ENCODE measurements around the gene SRL.

SRL gene

DNA sequence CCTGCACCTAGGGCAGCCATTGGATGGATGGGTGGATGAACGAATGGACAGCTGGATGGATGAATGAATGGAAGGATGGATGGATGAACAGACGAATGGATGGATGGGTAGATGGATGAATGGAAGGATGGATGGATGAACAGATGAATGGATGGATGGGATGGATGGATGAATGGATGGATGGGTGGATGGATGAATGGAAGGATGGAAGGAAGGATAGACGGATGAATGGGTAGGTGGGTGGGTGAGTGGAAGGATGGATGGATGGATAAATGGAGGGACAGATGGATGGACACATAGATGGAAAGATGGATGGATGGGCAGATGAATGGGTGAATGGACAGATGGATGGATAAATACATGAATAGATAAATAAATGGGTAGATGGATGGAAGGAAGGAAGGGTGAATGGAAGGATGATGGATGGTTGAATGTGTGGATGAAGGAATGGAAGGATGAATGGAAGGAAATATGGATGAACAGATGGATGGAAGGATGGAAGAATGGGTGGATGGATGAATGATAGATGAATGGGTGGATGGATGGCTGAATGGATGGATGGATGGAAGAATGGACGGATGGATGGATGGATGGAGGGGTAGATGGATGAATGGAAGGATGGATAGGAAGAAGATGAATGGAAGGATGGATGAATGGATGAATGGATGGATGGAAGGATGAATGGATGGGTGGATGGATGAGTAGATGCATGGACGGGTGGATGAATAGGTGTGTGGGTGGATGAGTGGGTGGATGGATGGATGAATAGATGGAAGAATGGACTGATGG, 15.4 kb downstream of the SRL start:
- no peak for DNase-seq (ENCODE audit: low read depth)
- no peak overlapping the region for H3K4me3 ChIP-seq (ENCODE audit: low read depth, low read length)
- TF ChIP-seq, protein P1, sequence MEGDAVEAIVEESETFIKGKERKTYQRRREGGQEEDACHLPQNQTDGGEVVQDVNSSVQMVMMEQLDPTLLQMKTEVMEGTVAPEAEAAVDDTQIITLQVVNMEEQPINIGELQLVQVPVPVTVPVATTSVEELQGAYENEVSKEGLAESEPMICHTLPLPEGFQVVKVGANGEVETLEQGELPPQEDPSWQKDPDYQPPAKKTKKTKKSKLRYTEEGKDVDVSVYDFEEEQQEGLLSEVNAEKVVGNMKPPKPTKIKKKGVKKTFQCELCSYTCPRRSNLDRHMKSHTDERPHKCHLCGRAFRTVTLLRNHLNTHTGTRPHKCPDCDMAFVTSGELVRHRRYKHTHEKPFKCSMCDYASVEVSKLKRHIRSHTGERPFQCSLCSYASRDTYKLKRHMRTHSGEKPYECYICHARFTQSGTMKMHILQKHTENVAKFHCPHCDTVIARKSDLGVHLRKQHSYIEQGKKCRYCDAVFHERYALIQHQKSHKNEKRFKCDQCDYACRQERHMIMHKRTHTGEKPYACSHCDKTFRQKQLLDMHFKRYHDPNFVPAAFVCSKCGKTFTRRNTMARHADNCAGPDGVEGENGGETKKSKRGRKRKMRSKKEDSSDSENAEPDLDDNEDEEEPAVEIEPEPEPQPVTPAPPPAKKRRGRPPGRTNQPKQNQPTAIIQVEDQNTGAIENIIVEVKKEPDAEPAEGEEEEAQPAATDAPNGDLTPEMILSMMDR (IDR thresholded peaks at IDR 0.05; ENCODE audit: low read depth, low read length, missing control alignments) = no peak

DNA sequence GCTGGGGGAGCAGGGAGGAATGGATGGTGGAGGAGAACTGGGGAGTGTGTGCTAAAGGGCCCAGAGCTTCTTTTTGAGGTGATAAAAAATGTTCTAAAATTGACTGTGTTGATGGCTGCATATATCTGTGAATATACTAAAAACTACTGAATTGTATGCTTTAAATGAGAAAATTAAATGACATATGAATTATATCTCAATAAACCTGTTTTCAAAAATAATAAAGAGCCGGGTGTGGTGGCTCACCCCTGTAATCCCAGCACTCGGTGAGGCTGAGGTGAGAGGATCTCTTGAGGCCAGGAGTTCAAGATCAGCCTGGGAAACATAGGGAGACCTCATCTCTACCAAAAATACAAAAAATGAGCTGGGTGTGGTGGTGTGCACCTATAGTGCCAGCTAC, 16.8 kb downstream of the SRL start:
- no peak for DNase-seq (ENCODE audit: low read depth)
- TF ChIP-seq, protein P1 (IDR thresholded peaks at IDR 0.05; ENCODE audit: low read depth, low read length, missing control alignments) = no peak
- no peak overlapping the region for H3K4me3 ChIP-seq (ENCODE audit: low read depth, low read length)

DNA sequence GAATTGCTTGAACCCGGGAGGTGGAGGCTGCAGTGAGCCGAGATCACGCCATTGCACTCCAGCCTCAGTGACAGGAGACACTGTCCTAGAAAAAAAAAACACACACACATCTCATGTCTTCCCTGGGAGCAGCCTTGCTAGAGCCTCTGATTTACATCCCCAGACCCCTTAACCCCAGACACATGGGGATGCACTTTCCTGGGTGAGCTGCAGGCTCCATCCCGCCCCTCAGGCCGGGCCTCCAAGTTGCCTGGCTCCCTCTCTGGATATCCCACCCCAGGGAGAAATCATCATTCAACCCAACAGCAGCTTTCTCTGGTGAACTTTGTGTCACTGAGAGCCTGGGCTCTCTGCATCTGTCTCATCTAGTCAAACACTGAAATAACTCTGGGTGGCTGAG, 21.5 kb downstream of the SRL start:
- no peak for DNase-seq (ENCODE audit: low read depth)

DNA sequence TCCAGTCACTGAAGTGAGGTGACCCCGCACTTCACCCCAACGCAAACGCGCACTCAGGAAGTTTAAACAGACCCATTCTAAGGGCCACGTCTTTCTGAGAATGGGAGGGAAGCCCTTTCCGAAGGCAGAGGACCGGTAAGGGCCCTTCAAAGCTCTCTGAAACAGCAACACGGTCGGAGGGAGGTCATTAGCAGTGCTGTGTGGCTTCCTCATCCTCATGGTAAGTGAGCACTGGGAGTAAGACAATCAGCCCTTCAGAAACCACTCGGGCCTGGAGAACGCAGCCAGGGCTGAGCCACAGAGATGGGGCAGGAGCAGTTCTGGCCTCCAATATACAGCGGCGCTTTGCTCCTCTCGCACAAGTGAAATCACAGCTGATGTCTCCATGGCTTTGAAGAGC, 23.7 kb downstream of the SRL start:
- TF ChIP-seq, protein P1 (IDR thresholded peaks at IDR 0.05; ENCODE audit: low read depth, low read length, missing control alignments) = no peak
- no peak for DNase-seq (ENCODE audit: low read depth)

More for the DNA sequence above, 21.5 kb downstream of the SRL start:
- TF ChIP-seq, protein P1 (IDR thresholded peaks at IDR 0.05; ENCODE audit: low read depth, low read length, missing control alignments) = no peak
- no peak overlapping the region for H3K4me3 ChIP-seq (ENCODE audit: low read depth, low read length)

DNA sequence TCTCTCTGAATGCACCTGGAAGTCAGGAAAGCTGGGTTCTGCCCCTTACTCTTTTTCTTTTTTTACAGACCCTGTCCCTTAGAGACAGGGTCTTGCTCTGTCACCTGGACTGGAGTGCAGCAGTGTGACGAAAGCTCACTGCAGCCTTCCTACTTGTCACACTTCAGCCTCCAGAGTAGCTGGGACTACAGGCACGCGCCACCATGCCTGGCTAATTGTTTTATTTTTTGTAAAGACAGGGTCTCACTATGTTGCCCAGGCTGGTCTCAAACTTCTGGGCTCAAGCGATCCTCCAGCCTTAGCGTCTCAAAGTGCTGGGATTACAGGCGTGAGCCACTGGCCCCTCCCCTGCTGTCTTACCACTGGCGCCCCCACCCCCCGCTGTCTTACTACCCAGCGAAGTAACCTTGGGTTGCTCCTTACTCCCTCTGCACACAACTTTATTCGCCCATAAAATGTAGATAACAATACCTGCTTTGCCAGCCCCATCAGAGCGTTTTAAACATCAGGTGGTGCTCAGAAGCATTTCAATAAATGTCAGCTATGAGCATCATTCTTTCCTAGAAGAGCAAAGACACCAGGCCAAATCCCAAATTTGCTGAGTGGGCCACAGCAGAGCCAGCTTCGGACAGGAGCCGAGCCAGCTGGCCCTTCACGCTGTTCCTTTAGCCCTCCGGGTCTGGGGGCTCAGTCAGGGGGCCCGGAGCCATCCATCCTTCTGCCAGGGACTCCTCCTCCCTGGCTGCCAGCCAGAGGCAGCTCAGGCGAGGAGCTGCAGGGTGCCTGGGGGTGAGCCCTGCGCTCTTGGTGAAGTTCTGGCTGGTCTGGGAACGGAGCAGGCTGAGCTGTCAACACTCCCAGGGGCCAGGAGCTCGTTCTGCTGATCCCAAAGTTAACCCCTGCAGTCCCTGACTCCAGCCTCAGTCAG, 24.4 kb downstream of the SRL start:
- no peak for DNase-seq (ENCODE audit: low read depth)
- H3K4me3 ChIP-seq (ENCODE audit: low read depth, low read length) = no peak overlapping the region
- TF ChIP-seq, protein P1 (IDR thresholded peaks at IDR 0.05; ENCODE audit: low read depth, low read length, missing control alignments) = no peak

More for the DNA sequence above, 23.7 kb downstream of the SRL start:
- no peak overlapping the region for H3K4me3 ChIP-seq (ENCODE audit: low read depth, low read length)

DNA sequence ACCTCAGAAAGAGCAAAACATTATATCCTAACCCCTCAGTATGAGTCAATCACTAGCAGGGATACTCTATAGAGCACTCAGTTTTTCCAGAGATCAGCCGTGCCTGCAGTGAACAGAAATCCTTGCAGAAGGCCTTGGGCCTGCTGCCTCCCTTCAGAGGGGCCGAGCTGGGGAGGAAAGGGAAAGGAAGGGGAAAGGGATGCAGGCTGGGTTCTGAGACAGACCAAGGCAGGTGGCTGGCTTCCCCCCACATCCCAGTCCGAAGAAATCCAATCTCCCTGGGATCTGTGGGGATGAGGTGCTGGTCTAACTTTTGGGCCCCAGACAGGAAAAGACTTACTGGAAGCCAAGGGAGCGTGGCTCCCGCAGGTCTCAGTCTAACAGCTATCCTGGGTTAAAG, 25.3 kb downstream of the SRL start:
- no peak overlapping the region for H3K4me3 ChIP-seq (ENCODE audit: low read depth, low read length)
- TF ChIP-seq, protein P1 (IDR thresholded peaks at IDR 0.05; ENCODE audit: low read depth, low read length, missing control alignments) = no peak
- no peak for DNase-seq (ENCODE audit: low read depth)

Measured in GM12864 (cell line).